T47D (cell line): ENCODE data around the gene REEP6.
"Not testable (repeated sequence)": the region's sequence is repeated elsewhere in the genome, so short reads cannot be mapped to it uniquely, and the experiment has no call there.

Experiments
- DNase-seq, 2 experiments: peaks; one replicate each; pipeline versions ENCODE4 v3.0.0 to v3.0.0-alpha.2; 2011 to 2012; ENCODE audit warnings: low read depth in 1 of 2, low spot score in 1 of 2
- JUND ChIP-seq: IDR thresholded peaks from 2 replicates; pipeline ENCODE4 v1.6.1; 2012; ENCODE audit warnings: low read depth
- in situ Hi-C: cut with HindIII; loops from 2 replicates; pipeline ENCODE4 v1.10.0; 2016; ENCODE audit warnings: low sequenced_read_pairs, low pct_unique_long_range_greater_than_20kb

Gene REEP6

DNA sequence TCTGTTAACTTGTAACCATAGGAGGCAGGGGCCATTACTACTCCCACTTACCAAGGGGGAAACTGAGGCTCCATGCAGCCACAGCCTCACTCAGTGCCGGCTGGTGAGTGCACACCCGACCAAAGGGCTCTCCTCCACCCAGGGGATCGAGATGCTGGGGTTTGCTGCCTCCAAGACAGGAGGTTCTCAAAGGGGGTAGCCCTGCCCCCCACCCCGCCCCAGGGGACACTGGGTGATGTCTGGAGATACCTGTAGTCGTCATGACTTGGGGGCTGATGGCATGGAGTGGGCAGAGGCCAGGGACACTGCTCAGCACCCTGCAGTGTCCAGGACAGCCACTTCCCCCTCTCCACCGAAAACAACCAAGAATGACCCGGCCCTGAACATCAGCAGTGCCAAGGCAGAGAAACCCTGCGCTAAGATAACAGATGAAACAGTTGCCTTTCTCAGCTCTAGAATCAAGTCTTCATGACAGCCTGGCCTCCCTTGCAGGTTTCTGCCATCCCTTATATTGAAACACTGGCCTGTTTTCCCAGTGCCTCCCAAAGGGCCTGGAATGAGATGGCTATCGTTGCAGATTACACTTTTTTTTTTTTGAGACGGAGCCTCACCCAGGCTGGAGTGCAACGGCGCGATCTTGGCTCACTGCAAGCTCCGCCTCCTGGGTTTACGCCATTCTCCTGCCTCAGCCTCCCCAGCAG is 3.3 kb downstream of the REEP6 start:
- DNase-seq, result no peak
- in situ Hi-C loops, result no loop called here
- TF ChIP-seq JUND, result no peak

DNA sequence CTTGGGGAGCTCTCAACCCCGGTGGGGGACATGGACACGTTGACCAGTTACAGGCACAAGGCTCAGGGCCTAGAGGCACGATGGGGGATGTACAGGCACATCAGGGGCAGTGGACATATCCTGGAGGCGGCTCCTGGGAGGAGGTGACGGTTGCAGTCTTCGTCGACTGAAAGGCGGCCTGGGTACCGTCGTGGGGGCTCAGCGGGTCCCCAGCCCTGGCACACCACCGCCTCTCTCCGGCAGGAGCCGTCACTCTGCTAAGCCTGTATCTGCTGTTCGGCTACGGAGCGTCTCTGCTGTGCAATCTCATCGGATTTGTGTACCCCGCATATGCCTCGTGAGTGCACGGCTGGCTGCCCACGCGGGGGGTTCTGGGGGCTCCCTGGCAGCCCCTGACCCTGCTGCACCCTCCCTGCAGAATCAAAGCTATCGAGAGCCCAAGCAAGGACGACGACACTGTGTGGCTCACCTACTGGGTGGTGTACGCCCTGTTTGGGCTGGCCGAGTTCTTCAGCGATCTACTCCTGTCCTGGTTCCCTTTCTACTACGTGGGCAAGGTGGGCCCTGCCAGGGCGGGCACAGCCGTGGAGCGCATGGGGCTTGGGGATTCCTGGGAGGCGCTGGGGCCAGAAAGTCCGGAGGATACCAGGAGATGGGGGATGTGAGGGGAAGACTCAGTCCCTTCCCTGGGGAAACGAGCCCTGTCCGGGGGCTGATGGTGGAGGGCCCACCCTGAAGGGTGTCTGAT is 4.2 kb downstream of the REEP6 start:
- in situ Hi-C loops, result no loop called here
- no peak for DNase-seq
- TF ChIP-seq JUND, result no peak

- in situ Hi-C loops, result no loop called here
- no peak for TF ChIP-seq JUND
- DNase-seq, result no peak
Observed at GRCh38 chr19:1495799-1496713, 5.1 kb downstream of the REEP6 start.

- DNase-seq, result no peak
- in situ Hi-C loops, result no loop called here
- no peak for TF ChIP-seq JUND
Observed at GRCh38 chr19:1496714-1497577, 6.0 kb downstream of the REEP6 start.

- TF ChIP-seq JUND, result no peak
Observed at GRCh38 chr19:1497578-1498235, 6.7 kb downstream of the REEP6 start.

GRCh38 chr19:1499231-1499630 is 8.2 kb downstream of the REEP6 start:
- in situ Hi-C loops, DNase-seq: not testable (repeated sequence)

More at GRCh38 chr19:1497578-1498235, 6.7 kb downstream of the REEP6 start:
- DNase-seq, result no peak
- in situ Hi-C loops, result no loop called here

GRCh38 chr19:1501200-1501595 is 10.2 kb downstream of the REEP6 start:
- DNase-seq, result peak in 1 of 2 experiments; percentile 90
- TF ChIP-seq JUND, result no peak
- in situ Hi-C loops, result no loop called here

- no peak for DNase-seq
- TF ChIP-seq JUND, result no peak
- in situ Hi-C loops, result no loop called here
Observed at GRCh38 chr19:1502433-1503088, 11.6 kb downstream of the REEP6 start.

GRCh38 chr19:1503089-1503924 is 12.3 kb downstream of the REEP6 start:
- peak in 1 of 2 experiments; percentile 35 for DNase-seq
- TF ChIP-seq JUND, result no peak
- in situ Hi-C loops, result no loop called here

GRCh38 chr19:1503925-1504773 is 13.2 kb downstream of the REEP6 start:
- in situ Hi-C loops, result no loop called here
- no peak for TF ChIP-seq JUND
- DNase-seq, result no peak
